ENCODE results near the gene MRPS18A.

Gene MRPS18A

DNA sequence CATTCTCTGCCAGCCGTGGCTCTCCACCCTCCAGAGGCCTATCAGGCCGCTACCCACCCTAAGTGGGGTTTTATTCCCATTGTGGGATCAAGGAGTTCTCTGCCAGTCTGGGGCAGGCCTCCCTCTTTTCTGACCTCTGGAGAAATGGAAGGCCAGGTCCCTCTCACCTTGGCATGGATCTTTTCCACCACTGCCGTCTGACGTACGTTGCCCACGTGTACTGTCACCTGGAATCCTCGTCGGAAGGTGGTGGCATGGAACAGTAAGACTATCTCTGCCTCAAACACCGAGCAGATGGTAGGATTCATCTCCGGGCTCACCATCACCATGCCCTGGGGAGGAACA, 65.8 kb downstream of the MRPS18A start:
- no peak overlapping the region for H3K4me3 ChIP-seq (ENCODE audit: low read depth, low read length)
- no peak overlapping the region for H3K9ac ChIP-seq
- TF ChIP-seq, protein P1, sequence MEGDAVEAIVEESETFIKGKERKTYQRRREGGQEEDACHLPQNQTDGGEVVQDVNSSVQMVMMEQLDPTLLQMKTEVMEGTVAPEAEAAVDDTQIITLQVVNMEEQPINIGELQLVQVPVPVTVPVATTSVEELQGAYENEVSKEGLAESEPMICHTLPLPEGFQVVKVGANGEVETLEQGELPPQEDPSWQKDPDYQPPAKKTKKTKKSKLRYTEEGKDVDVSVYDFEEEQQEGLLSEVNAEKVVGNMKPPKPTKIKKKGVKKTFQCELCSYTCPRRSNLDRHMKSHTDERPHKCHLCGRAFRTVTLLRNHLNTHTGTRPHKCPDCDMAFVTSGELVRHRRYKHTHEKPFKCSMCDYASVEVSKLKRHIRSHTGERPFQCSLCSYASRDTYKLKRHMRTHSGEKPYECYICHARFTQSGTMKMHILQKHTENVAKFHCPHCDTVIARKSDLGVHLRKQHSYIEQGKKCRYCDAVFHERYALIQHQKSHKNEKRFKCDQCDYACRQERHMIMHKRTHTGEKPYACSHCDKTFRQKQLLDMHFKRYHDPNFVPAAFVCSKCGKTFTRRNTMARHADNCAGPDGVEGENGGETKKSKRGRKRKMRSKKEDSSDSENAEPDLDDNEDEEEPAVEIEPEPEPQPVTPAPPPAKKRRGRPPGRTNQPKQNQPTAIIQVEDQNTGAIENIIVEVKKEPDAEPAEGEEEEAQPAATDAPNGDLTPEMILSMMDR (IDR thresholded peaks at IDR 0.05) = no peak
- H3K4me2 ChIP-seq (ENCODE audit: low read length) = no peak overlapping the region
- no peaks in the 10 kb centered on the region for H3K79me2 ChIP-seq
- no peak overlapping the region for H3K27ac ChIP-seq
- H3K36me3 ChIP-seq (ENCODE audit: control insufficient read depth, insufficient read depth, low read length) = no peaks in the 10 kb centered on the region
- peaks cover under 1% of the 10 kb centered on the region for H3K4me1 ChIP-seq
- no peak overlapping the region for H2AFZ ChIP-seq
- no peaks in the 10 kb centered on the region for H3K27me3 ChIP-seq (ENCODE audit: control insufficient read depth, insufficient read depth, low read length)
- H3K9me3 ChIP-seq (ENCODE audit: control insufficient read depth, low read length) = no peaks in the 10 kb centered on the region
